SH-SY5Y (cell line): ENCODE data around the gene VDR.

Source experiments
- GATA2 ChIP-seq: IDR thresholded peaks from 2 replicates; pipeline ENCODE4 v1.6.1; 2011; ENCODE audit warnings: mild to moderate bottlenecking, low read depth, low read length
- GATA3 ChIP-seq: IDR thresholded peaks from 2 replicates; pipeline ENCODE4 v1.6.1; 2011; ENCODE audit warnings: low read depth, mild to moderate bottlenecking, low read length, moderate library complexity

DNA sequence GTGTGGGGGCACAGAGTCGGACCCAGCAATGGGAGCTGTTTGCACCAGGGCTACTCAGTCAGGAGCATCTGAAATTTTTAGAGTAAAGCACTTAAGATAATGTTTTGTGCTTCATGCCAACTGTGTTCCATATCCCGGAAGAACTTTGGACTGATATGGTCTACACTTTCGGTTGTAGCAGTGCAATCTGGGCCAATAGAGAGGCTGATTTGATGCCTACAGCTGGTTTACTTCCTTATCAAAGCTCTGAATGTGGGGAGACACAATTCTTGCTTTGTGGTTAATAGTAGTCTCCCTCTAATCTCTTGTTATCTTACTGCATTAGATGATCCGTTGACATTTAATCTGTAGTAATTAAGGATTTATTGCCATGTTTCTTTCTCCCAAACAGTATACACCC, 7.8 kb upstream of the VDR start:
- no peak for TF ChIP-seq GATA2
- no peak for TF ChIP-seq GATA3
